ENCODE measurements around the gene TDRD3.

GRCh38 chr13:60417734-60418133, 20.7 kb downstream of the TDRD3 start:
- TF ChIP-seq, protein P1, sequence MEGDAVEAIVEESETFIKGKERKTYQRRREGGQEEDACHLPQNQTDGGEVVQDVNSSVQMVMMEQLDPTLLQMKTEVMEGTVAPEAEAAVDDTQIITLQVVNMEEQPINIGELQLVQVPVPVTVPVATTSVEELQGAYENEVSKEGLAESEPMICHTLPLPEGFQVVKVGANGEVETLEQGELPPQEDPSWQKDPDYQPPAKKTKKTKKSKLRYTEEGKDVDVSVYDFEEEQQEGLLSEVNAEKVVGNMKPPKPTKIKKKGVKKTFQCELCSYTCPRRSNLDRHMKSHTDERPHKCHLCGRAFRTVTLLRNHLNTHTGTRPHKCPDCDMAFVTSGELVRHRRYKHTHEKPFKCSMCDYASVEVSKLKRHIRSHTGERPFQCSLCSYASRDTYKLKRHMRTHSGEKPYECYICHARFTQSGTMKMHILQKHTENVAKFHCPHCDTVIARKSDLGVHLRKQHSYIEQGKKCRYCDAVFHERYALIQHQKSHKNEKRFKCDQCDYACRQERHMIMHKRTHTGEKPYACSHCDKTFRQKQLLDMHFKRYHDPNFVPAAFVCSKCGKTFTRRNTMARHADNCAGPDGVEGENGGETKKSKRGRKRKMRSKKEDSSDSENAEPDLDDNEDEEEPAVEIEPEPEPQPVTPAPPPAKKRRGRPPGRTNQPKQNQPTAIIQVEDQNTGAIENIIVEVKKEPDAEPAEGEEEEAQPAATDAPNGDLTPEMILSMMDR (IDR thresholded peaks at IDR 0.05; ENCODE audit: low read depth, low read length), result no peak
- TF ChIP-seq, protein P2, sequence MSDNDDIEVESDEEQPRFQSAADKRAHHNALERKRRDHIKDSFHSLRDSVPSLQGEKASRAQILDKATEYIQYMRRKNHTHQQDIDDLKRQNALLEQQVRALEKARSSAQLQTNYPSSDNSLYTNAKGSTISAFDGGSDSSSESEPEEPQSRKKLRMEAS (IDR thresholded peaks at IDR 0.05; ENCODE audit: low read depth, low read length), result no peak
- TF ChIP-seq POLR2A (IDR thresholded peaks at IDR 0.05; ENCODE audit: extremely low read depth, insufficient read length) (no peak), MYC (IDR thresholded peaks at IDR 0.05; ENCODE audit: low read depth, low read length) (no peak)
